BJ (cell line): ENCODE results near the gene PTPRK. TPM values are rescaled to one million over a fixed set of nuclear protein-coding genes. Genes with fewer than 3 reads are reported as not detected.
A peak's percentile ranks its signal among the peaks of the same experiment; 100 is the strongest.

Experiments used
- CTCF ChIA-PET: fragments of 350-600 bp; formaldehyde crosslinking; extraction: SDS; loops from one replicate; lab custom pipeline; 2021; ENCODE audit warnings: antibody characterized with exemption, inconsistent platforms; lab: Yijun Ruan, JAX
- POLR2A ChIA-PET: fragments of 300-600 bp; sonication (Branson Sonifier 250); formaldehyde crosslinking; extraction: SDS; loops from one replicate; lab custom pipeline; 2021; ENCODE audit warnings: antibody characterized with exemption; lab: Charles Lee
- DNase-seq: peaks from one replicate; pipeline ENCODE4 v3.0.0-alpha.2; 2011; ENCODE audit warnings: low read depth
- H3K27me3 ChIP-seq: 2 replicates; pipeline ENCODE4 v1.6.0; 2011; ENCODE audit warnings: low read length; ENCODE audit not compliant: control insufficient read depth, insufficient read depth
- H3K36me3 ChIP-seq: 2 replicates; pipeline ENCODE4 v1.5.1; 2011; ENCODE audit warnings: low read length; ENCODE audit not compliant: control insufficient read depth, insufficient read depth
- H3K4me3 ChIP-seq: 2 replicates; pipeline ENCODE4 v1.5.1; 2011; ENCODE audit warnings: low read depth, mild to moderate bottlenecking, control low read depth, low read length
- polyA plus RNA-seq: library from polyadenylated mRNA; depleted of rRNA; stranded (reverse); fragments of >200 nt; gene quantifications from 2 replicates; pipeline ENCODE4 v1.2.3, GENCODE V29; 2011
- TF ChIP-seq, protein P1 (sequence below): IDR thresholded peaks from 2 replicates; pipeline ENCODE4 v1.5.1; 2011; ENCODE audit warnings: low read depth, mild to moderate bottlenecking, control low read depth, inconsistent platforms, low read length, moderate library complexity; ENCODE audit not compliant: insufficient read depth

Gene PTPRK
- polyA plus RNA-seq, 1 experiment, result 18.5 TPM

GRCh38 chr6:128121610-128122009, 398.8 kb downstream of the PTPRK start:
- Histone ChIP-seq H3K27me3 (no peaks in the 10 kb centered on the region), H3K36me3 (no peaks in the 10 kb centered on the region), H3K4me3 (no peak overlapping the region)
- ChIA-PET POLR2A (no interaction called here), CTCF (no interaction called here)
- DNase-seq, result no peak
- TF ChIP-seq, protein P1, sequence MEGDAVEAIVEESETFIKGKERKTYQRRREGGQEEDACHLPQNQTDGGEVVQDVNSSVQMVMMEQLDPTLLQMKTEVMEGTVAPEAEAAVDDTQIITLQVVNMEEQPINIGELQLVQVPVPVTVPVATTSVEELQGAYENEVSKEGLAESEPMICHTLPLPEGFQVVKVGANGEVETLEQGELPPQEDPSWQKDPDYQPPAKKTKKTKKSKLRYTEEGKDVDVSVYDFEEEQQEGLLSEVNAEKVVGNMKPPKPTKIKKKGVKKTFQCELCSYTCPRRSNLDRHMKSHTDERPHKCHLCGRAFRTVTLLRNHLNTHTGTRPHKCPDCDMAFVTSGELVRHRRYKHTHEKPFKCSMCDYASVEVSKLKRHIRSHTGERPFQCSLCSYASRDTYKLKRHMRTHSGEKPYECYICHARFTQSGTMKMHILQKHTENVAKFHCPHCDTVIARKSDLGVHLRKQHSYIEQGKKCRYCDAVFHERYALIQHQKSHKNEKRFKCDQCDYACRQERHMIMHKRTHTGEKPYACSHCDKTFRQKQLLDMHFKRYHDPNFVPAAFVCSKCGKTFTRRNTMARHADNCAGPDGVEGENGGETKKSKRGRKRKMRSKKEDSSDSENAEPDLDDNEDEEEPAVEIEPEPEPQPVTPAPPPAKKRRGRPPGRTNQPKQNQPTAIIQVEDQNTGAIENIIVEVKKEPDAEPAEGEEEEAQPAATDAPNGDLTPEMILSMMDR, result no peak

DNA sequence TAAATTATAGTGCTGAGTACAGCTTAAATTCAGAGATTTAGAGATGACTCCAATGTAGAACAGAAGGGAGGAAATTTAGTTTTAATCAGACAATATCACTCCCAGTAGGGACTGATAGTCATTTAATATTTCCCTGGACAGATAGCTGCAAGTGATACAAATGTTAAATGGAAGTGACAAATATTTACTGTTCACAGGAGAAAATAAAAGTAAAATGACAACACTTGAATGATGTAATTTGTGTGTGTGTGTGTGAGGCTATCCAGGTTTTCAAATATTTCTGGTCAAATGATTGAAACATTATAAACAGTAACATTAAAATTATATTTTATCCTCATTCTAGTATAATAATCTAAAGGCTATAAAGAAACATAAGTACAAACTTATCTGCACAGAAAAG, 399.2 kb downstream of the PTPRK start:
- Histone ChIP-seq H3K4me3 (no peak overlapping the region), H3K27me3 (no peaks in the 10 kb centered on the region), H3K36me3 (no peaks in the 10 kb centered on the region)
- POLR2A ChIA-PET, result interaction anchor here (0.7 kb wide), 1 partner anchor 1263 kb away, joined by 3 read pairs; no protein-coding TSS in a partner anchor
- CTCF ChIA-PET, result no interaction called here
- TF ChIP-seq, protein P1, result no peak
- DNase-seq, result no peak

GRCh38 chr6:128118401-128118800, 402.0 kb downstream of the PTPRK start:
- TF ChIP-seq, protein P1, result no peak
- ChIA-PET CTCF (interaction anchor here (0.7 kb wide), 1 partner anchor 55 kb away, joined by 3 read pairs; no protein-coding TSS in a partner anchor), POLR2A (no interaction called here)
- Histone ChIP-seq H3K27me3 (no peaks in the 10 kb centered on the region), H3K4me3 (no peak overlapping the region), H3K36me3 (no peaks in the 10 kb centered on the region)
- peak; percentile 54 for DNase-seq

- H3K36me3 ChIP-seq, result no peaks in the 10 kb centered on the region
- H3K4me3 ChIP-seq, result no peak overlapping the region
- CTCF ChIA-PET, result interaction anchor here (0.7 kb wide), 1 partner anchor 54 kb away, joined by 3 read pairs; no protein-coding TSS in a partner anchor
- POLR2A ChIA-PET, result no interaction called here
- H3K27me3 ChIP-seq, result no peaks in the 10 kb centered on the region
- TF ChIP-seq, protein P1, result no peak
- DNase-seq, result no peak
Measured at GRCh38 chr6:128117916-128118315, 402.5 kb downstream of the PTPRK start.

GRCh38 chr6:128114164-128114563, 406.2 kb downstream of the PTPRK start:
- TF ChIP-seq, protein P1, result no peak
- POLR2A ChIA-PET, result no interaction called here
- Histone ChIP-seq H3K36me3 (no peaks in the 10 kb centered on the region), H3K27me3 (no peaks in the 10 kb centered on the region), H3K4me3 (no peak overlapping the region)
- CTCF ChIA-PET, result interaction anchor here (1.4 kb wide), 1 partner anchor 8 kb away, joined by 3 read pairs; no protein-coding TSS in a partner anchor
- no peak for DNase-seq
